SHP77 (cell line): ENCODE results near the gene TANC1.

Source experiments
- DNase-seq, 2 experiments: peaks; one replicate each; lab custom pipeline; 2025; lab: John Stamatoyannopoulos, UW

Gene TANC1

GRCh38 chr2:159267921-159268320 is 299.5 kb downstream of the TANC1 start:
- DNase-seq: no peak

DNA sequence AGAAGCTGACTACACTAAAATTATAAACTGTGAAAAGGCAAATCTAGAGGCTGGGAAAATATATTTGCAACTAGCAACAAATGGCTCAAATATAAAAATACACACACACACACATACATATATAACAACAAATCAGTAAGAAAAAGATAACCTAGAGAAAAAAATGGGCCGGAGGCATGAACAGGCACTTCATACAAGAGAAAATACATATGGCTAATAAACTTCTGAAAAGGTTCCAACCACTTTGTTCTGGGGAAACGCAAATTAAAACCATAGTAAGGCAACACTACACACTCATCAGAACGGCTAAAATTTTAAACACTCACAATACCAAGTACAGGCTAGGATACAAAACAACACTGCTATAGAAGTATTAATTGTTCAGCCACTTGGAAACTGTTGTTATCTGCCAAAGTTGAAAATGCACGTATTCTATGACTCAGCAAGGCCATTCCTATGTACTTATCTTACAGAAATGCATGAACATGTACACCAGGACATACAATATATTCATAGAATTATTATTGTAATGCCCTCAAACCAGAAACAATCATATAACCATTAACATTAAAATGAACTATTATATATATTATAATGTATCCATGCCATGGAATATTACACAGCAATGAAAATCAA is 302.4 kb downstream of the TANC1 start:
- DNase-seq: no peak

DNA sequence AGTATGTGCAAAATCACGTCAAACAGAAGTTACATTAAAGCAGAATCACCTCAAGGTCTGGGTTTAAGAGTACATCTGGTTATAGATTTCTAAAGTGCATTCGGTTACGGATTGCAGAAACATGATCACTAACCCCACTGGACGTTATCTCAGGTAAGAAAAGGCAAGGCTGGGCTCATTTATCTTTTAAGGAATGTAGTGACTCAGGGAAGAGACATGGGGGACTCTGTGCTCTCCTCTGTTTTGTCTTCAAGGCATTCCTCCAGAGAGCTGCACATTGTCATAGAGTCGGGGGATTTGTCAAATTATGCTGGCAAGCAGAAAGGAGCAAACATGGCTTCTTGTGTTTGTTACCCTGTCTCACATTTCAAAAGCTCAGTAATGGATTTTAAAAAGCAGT is 303.7 kb downstream of the TANC1 start:
- no peak for DNase-seq

- DNase-seq: no peak
Measured at GRCh38 chr2:159275111-159275510, 306.7 kb downstream of the TANC1 start.

- DNase-seq: no peak
Measured at GRCh38 chr2:159279700-159280099, 311.3 kb downstream of the TANC1 start.

GRCh38 chr2:159281002-159281401 is 312.6 kb downstream of the TANC1 start:
- no peak for DNase-seq
